Ascending aorta (tissue), 2 donors: ENCODE data around the gene TFR2. TPM values are rescaled to one million over a fixed set of nuclear protein-coding genes. Genes with fewer than 3 reads are reported as not detected.
A peak's percentile ranks its signal among the peaks of the same experiment; 100 is the strongest.

ENCODE experiments used
- DNase-seq, 2 donors: peaks; one replicate each; pipeline ENCODE4 v3.0.0-alpha.2; 2019; ENCODE audit warnings: low spot score in 2 of 2
- H3K27ac ChIP-seq, 2 donors: fragments of 200-600 bp; sonication (generic); one replicate each; pipeline ENCODE4 v1.5.1; 2016 to 2017; ENCODE audit warnings: mild to moderate bottlenecking in 1 of 2
- H3K27me3 ChIP-seq: fragments of 200-600 bp; sonication (generic); one replicate; pipeline ENCODE4 v1.5.1; 2017
- H3K36me3 ChIP-seq, 2 donors: fragments of 200-600 bp; sonication (generic); one replicate each; pipeline ENCODE4 v1.5.1; 2016
- H3K4me1 ChIP-seq, 2 donors: fragments of 200-600 bp; sonication (generic); one replicate each; pipeline ENCODE4 v1.5.1; 2016 to 2017; ENCODE audit warnings: mild to moderate bottlenecking in 1 of 2
- H3K4me3 ChIP-seq, 2 donors: fragments of 200-600 bp; sonication (generic); one replicate each; pipeline ENCODE4 v1.5.1; 2016 to 2017; ENCODE audit warnings: mild to moderate bottlenecking in 1 of 2
- H3K9me3 ChIP-seq, 2 donors: fragments of 200-600 bp; sonication (generic); one replicate each; pipeline ENCODE4 v1.5.1; 2016
- intact Hi-C: fragments of 100-400 bp; cut with DNase I; formaldehyde crosslinking; loops from one replicate; pipeline ENCODE4 v1.15.1; 2023
- total RNA-seq: library from RNA; depleted of rRNA; stranded (reverse); fragments of >200 nt; gene quantifications from one replicate; pipeline ENCODE4 v1.1.0, GENCODE V29; 2016
- TF ChIP-seq, protein P1 (sequence below), 3 experiments: fragments of 200-600 bp in 2 of 3; fragments of 450-650 bp in 1 of 3; sonication (generic) in 2 of 3; IDR thresholded peaks; one replicate each; pipeline ENCODE4 v1.5.1; 2016 to 2019; ENCODE audit warnings: antibody characterized with exemption in 3 of 3, mild to moderate bottlenecking in 1 of 3, moderate library complexity in 1 of 3

Gene TFR2
- total RNA-seq, 1 donor from 2014 or later = not detected

DNA sequence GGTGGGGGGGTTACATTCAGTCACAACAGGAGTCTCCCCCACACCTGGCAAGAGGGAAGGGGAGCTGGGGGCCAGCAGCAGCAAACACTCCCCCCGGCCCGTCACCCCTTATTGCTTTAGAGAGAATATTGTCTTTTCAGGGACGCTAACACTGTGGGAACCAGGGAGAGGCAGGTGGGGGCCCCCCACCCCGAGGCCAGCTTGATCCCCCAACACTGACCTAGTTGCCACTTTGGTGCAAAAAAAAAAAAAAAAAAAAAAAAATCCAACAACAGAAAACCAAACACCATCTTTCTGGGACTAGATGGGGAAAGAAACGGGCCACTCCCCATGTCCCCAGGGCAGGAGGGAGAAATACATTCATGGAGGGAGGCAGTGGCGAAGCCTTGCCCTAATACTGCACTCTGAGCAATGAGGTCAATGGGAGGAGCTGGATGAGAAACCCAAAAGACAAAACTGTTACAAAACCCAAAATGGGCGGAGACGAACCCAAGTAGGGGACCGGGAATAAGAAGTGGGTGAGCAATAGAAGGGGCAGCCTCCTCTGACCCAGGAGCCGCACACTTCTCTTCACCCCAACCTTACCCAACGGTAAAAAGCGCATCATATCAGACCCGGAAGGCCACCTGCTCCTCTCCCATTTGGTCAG is 38.7 kb upstream of the TFR2 start:
- H3K4me1 ChIP-seq = peaks cover 3 to 12% of the 10 kb centered on the region in 2 donors
- peaks cover 63 to 78% of the 10 kb centered on the region in 2 donors for H3K36me3 ChIP-seq

DNA sequence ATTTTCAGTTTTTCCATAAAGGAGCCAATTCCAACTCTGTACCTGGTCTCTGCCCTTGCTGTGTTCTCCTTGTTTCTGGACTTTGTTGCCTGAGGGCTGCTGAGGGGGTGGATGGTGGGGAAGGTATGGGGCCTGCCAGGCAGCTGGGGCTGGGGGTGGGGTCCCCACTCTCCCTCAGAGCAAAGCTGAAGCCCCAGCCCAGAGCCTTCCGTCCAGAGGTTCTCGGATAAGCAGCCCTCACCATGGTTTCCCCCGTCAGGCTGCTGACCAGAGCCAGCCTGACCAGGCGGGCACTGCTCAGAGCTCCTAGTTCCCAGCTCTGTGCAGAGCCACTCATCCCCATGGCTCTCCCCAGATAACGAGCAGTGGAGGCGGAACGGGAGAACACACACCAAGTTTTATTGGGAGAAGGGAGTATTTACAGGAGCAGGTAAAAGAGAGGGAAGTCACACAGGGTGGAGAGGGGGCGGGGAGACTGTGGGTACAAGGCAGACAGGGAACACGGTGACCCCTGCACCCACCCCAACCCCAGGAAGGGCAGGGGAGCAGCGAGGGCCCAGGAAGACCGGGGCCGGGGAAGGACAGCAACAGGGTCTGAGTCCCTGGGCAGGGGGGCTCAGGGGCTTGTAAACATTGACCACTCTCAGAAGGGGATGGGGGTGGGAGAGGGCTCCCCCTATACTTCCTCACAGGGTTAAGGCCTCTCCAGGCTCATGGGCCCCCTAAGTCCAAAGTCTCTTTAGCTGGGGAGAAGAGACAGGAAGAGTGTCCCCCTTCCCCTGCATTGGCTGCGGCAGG is 38.0 kb upstream of the TFR2 start:
- Histone ChIP-seq H3K36me3 (peaks cover 56 to 71% of the 10 kb centered on the region in 2 donors), H3K4me1 (peaks cover 3 to 12% of the 10 kb centered on the region in 2 donors), H3K27ac (peak overlapping the region in 1 of 2 donors; percentile 51), H3K9me3 (no peaks in the 10 kb centered on the region), H3K27me3 (no peaks in the 10 kb centered on the region), H3K4me3 (no peak overlapping the region)
- no peak for DNase-seq
- intact Hi-C loops = no loop called here
- TF ChIP-seq, protein P1, sequence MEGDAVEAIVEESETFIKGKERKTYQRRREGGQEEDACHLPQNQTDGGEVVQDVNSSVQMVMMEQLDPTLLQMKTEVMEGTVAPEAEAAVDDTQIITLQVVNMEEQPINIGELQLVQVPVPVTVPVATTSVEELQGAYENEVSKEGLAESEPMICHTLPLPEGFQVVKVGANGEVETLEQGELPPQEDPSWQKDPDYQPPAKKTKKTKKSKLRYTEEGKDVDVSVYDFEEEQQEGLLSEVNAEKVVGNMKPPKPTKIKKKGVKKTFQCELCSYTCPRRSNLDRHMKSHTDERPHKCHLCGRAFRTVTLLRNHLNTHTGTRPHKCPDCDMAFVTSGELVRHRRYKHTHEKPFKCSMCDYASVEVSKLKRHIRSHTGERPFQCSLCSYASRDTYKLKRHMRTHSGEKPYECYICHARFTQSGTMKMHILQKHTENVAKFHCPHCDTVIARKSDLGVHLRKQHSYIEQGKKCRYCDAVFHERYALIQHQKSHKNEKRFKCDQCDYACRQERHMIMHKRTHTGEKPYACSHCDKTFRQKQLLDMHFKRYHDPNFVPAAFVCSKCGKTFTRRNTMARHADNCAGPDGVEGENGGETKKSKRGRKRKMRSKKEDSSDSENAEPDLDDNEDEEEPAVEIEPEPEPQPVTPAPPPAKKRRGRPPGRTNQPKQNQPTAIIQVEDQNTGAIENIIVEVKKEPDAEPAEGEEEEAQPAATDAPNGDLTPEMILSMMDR (IDR thresholded peaks at IDR 0.05) = no peak

More for the DNA sequence above, 38.7 kb upstream of the TFR2 start:
- intact Hi-C loops = no loop called here
- H3K27ac ChIP-seq = peak overlapping the region; percentile 47 to 51
- no peak overlapping the region for H3K4me3 ChIP-seq
- TF ChIP-seq, protein P1 (IDR thresholded peaks at IDR 0.05) = no peak
- H3K9me3 ChIP-seq = no peaks in the 10 kb centered on the region
- no peak for DNase-seq
- no peaks in the 10 kb centered on the region for H3K27me3 ChIP-seq

DNA sequence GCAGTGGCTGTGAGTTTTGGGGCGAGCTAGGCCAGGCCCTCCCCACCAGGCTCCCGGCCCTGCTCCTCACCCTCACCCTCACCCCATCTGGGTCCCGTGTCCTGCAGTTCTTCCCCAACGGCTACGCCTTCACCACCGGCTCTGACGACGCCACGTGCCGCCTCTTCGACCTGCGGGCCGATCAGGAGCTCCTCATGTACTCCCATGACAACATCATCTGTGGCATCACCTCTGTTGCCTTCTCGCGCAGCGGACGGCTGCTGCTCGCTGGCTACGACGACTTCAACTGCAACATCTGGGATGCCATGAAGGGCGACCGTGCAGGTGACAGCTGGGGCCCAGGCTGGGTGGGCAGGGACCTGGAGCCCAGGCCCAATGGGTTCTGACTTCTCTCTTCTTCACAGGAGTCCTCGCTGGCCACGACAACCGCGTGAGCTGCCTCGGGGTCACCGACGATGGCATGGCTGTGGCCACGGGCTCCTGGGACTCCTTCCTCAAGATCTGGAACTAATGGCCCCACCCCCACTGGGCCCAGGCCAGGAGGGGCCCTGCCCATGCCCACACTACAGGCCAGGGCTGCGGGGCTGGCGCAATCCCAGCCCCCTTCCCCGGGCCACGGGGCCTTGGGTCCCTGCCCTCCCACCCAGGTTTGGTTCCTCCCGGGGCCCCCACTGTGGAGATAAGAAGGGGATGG is 37.1 kb upstream of the TFR2 start:
- no peaks in the 10 kb centered on the region for H3K27me3 ChIP-seq
- H3K4me1 ChIP-seq = peaks cover 3 to 12% of the 10 kb centered on the region in 2 donors
- peak overlapping the region in 1 of 2 donors; percentile 45 for H3K27ac ChIP-seq

GRCh38 chr7:100677308-100678267 is 36.2 kb upstream of the TFR2 start:
- peaks cover 3 to 12% of the 10 kb centered on the region in 2 donors for H3K4me1 ChIP-seq
- H3K27ac ChIP-seq = no peak overlapping the region
- no peaks in the 10 kb centered on the region for H3K27me3 ChIP-seq
- intact Hi-C loops = no loop called here
- no peak for DNase-seq
- H3K4me3 ChIP-seq = no peak overlapping the region
- no peaks in the 10 kb centered on the region for H3K9me3 ChIP-seq
- TF ChIP-seq, protein P1 (IDR thresholded peaks at IDR 0.05) = no peak
- H3K36me3 ChIP-seq = peaks cover 39 to 53% of the 10 kb centered on the region in 2 donors

More for the DNA sequence above, 37.1 kb upstream of the TFR2 start:
- intact Hi-C loops = no loop called here
- TF ChIP-seq, protein P1 (IDR thresholded peaks at IDR 0.05) = no peak
- Histone ChIP-seq H3K9me3 (no peaks in the 10 kb centered on the region), H3K4me3 (no peak overlapping the region), H3K36me3 (peaks cover 47 to 62% of the 10 kb centered on the region in 2 donors)
- no peak for DNase-seq
